ELF-1 (cell line): Measurements from ENCODE around the gene TMEM254.
A peak's percentile ranks its signal among the peaks of the same experiment; 100 is the strongest.
"Not testable (repeated sequence)": the region's sequence is repeated elsewhere in the genome, so short reads cannot be mapped to it uniquely, and the experiment has no call there.

Experiments
- DNase-seq: peaks from one replicate; pipeline ENCODE4 v3.0.0-alpha.2; 2016; ENCODE audit warnings: low read depth, low spot score

The TMEM254 gene

DNA sequence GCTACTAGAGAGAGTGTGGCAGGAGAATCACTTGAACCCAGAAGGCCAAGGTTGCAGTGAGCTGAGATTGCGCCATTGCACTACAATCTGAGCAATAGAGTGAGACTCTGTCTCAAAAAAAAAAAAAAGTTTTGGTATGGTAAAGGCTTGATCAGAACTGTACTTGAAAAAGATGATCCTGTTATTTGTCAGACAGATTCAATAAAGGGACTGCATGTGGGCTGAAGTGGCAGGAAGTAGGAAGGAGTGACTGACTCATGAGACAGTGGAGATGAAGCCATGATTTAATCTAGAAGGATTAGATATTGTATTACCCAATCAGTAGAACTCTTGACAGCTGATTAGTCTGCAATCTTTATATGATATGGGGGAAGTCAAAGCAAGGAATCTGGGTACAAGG is 2.7 kb upstream of the TMEM254 start:
- DNase-seq = no peak

DNA sequence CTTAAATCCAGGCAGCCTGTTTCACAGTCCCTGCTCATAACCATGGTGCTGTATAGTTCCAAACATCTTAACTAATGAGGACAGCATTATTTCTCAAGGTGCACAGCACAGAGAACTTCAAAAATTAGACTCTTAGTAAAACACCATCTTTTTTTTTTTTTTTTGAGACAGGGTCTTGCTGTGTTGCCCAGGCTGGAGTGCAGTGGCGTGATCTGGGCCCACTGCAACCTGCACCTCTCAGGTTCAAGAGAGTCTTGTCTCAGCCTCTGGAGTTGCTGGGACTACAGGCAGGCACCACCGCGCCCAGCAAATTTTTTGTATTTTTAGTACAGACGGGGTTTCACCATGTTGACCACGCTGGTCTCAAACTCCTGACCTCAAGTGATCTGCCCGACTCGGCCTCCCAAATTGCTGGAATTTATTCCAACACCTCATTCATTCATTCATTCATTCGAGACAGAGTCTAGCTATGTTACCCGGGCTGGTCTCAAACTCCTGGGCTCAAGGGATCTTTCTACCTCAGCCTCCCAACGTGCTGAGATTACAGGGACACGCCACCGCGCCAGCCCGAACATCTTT is 507 bp upstream of the TMEM254 start:
- no peak for DNase-seq

DNA sequence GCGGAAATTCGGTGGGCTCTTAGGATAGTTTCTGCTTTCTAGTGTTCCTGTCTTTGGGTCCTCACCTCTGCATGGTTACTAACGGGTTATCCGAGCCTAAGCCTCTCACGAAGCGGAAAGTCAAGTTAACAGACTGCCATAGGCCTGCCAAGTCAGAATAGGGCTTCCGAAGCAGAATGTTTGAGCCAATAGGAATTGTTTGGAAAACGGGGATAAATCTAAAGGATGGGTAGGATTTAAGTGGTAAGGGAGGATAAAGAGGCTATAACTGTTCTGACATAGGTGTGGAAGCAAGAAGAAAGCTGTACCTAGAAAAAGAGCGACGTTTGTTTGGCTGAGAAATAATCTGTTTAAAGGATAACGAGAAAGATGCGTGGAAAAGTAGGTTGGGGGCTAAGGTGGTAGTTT is 851 bp downstream of the TMEM254 start:
- DNase-seq = no peak

DNA sequence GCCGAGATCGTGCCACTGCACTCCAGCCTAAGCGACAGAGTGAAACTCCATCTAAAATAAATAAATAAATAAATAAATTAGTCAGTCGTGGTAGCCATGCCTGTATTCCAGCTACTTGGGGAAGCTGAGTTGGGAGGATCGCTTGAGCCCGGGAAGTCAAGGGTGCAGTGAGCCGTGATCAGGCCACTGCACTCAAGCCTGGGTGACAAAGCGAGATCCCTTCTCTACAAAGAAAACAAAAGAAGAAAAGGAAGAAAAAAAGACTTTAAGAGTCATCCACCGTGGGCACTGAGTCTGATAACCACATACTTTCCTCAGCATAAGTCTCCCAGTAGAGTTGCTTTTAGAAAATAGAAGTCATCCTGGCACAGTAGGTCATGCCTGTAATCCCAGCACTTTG is 2.6 kb downstream of the TMEM254 start:
- no peak for DNase-seq

DNA sequence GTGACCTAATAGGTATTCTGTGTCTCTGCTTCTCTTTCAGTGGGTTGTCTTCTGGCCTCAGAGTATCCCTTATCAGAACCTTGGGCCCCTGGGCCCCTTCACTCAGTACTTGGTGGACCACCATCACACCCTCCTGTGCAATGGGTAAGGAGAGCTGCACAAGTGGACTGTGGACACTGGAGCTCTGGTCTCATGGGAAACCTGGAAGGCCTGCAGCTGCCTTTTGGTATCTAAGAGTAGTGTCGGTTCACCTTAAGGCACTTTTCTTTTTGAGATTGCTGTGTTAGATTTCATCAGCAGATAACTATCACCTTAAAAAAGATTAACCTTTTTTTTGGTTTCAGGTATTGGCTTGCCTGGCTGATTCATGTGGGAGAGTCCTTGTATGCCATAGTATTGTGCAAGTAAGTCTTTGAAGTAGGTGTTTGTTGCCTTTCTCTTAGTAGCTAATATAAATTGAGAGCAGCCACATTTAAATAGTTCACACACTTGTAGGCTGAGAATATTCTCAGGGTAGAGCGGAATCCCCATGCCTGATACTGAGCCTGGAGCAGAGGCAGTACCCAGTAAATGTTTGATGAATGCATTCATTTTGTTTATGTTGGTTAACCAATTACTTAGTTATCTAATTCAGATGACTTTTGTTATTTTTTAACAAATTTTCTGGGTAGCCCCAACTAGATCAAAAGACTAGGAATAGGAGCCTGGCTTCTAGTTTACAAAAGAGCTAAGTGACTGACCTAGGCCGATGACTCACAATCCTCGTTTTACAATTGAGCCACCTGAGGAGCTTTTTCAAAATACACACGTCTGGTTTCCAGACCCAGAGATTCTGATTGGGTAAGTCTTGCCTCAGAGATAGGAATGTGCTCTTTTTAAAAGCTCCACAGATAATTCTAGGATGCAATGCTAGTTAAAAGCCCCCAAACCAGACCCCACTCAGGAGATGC is 3.6 kb downstream of the TMEM254 start:
- peak; percentile 70 for DNase-seq

DNA sequence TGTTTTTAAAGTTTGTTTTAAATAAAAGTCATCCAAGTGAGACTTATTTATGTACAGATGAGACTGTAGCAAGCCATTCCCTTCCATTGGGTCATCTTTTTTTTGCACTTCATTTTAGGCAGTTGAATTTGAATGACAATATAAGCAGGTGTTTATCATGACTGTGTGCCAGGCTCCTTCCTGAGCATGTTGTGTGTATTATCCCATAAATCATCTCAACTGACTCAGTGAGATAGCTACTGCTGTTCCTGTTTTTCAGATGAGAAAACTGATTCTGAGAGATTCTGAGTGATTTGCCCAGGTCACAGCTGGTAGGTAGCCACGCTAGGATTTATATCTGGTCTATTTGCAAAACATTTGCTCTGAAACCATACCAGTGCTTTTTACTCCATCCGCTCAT is 11.7 kb downstream of the TMEM254 start:
- no peak for DNase-seq

DNA sequence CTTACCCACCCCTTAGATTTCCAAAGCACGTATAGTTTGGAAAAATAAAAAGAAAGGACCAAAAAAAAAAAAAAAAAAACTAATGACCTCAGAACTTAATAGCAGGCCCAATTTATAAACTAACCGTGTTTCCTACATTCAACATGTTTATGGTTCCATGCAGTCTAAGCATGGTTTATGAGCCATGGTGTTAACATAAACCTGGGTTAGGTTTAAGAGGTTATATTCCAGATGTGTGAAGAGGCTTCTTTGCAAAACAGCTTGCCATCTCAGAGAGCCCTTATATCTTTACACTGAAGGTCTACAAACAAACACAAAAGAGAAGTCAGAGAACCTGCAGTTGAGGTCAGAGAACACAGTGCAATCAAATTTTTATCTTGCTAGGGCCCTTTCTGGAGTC is 15.8 kb downstream of the TMEM254 start:
- DNase-seq = no peak

DNA sequence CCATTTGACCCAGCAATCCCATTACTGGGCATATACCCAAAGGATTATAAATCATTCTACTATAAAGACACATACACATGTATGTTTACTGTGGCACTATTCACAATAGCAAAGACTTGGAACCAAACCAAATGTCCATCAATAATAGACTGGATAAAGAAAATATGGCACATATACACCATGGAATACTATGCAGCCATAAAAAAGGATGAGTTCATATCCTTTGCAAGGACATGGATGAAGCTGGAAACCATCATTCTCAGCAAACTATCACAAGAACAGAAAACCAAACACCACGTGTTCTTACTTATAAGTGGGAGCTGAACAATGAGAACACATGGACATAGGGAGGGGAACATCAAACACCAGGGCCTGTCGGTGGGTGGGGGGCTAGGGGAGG is 19.8 kb downstream of the TMEM254 start:
- not testable (repeated sequence) for DNase-seq

DNA sequence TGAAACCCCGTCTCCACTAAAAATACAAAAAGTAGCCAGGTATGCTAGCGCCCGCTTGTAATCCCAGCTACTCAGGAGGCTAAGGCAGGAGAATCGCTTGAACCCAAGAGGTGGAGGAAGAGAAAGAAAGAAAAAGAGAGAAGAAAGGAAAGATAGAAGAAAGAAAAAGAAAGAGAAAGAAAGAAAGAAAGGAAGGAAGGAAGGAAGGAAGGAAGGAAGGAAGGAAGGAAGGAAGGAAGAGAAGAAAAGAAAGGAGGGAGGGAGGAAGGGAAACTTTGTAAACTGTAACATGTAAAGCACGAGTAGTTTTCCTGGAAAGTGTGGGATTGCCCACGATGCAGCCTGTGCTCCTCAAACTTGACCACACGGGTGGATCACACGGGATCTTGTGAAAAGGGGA is 20.8 kb downstream of the TMEM254 start:
- DNase-seq = not testable (repeated sequence)

DNA sequence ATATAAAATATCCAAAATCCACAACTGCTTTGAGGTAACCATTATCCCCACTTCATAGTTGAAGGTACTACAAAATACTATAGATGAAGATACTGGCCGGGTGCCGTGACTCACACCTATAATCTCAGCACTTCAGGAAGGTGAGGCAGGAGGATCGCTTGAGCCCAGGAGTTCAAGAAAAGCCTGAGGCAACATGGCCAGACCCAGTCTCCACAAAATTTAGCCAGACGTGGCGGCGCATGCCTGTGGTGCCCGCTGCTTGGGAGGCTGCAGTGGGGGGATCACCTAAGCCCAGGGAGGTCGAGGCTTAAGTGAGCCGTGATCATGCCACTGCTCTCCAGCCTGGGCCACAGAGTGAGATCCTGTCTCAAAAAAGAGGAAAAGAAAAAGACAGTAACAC is 21.7 kb downstream of the TMEM254 start:
- peak; percentile 61 for DNase-seq

DNA sequence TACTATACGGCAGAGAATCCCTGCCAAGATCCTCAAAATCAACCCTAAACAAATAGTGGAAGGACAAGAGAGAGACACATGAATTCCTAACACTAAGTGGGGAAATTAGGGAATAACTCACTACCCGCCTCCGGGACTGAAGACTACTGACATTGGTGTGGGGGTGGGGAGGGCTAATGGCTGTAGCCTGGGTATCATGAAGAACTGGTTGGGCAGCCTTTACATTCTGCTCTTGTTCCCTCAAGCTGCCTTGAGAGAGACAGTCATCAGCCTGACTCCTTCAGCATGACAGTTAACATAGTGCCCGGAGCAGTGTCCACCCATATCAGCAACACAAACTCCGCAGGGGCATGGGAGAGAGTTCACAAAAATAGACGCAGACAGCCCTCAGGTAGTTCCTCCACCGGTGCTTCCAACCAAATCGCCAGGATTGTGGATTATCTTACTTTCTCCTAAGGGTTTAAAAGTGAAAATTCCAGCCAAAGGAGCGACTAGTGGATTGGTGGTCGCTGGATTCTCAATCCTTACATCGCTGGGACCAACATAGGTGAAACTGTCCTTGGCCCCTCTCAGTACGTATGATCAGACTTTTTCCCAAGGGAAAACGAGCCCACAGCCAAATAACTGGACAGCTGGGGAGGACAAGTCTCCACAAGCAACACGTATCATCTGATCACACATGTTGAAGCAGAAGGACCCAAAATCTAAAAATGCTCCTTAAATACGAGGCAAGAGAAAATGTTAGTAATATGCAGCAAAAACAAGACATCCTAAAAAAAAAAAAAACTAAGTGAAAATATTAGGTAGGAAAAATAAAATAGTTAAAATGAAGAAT is 22.6 kb downstream of the TMEM254 start:
- peak; percentile 90 for DNase-seq

DNA sequence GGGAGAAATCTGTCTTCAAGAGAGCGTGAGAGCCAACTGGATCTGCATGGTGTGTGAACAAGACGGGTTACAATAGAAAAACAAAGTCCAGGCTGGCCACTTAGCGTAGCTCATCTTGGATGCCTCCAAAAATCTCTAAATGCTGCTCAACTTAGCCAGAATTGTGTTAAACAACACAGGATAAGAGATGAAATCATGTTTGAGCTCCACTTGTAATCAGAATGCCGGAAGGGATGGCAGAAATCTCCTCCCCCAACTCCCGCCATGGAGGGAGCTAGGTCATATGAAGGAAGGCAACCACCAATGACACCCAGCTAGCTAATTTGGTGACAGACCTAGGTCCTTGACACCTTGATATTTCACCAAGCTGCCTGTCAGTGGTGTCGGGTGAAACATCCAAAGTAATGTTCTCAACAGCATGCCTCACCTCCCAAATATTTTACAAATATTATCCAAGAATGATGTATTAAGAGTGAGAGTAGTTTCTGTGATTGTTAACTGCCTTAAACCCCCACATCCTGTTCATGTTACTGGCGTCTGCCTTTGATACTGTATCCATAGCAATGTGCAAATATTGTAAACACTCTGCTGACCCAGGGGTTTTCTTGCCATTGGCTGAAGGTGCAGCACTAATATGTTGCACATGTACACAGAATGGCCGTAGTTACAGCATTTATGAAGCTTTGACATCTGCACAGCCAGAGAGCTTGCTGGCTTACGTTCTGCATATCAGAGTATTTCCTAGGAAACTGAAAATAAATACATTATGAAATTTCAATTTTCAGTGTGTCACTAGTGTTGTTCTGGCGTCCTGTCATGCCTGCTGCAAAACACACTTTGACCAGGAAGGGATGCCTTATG is 25.8 kb downstream of the TMEM254 start:
- DNase-seq = no peak

DNA sequence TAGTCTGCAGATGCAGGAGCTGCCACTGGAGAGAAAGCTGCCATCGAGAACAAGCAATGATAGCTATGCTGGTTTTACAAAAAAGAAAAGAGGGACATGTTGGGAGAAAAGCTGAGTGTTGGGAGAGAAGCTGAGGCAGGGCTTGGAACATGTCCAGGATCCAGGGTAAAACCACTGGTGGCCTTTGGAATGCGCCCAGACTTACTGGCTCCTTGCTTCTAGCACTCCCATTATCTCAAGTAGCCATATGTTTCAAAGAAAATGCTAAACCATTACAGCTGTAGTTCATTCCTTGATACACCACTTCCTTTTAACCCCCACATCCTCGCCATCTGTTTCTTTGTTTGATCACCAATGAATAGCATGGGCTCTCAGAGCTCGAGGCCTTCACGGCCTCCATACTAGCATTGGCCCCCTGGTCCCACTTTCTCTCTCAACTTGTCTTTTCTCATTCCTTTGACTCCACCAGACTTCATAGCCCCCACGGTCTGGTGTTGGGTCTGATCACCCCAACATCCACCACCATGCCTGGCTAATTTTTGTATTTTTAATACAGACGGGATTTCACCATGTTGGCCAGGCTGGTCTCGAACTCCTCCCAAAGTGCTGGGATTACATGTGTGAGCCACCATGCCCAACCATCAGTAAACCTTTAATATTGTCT is 30.2 kb downstream of the TMEM254 start:
- no peak for DNase-seq

DNA sequence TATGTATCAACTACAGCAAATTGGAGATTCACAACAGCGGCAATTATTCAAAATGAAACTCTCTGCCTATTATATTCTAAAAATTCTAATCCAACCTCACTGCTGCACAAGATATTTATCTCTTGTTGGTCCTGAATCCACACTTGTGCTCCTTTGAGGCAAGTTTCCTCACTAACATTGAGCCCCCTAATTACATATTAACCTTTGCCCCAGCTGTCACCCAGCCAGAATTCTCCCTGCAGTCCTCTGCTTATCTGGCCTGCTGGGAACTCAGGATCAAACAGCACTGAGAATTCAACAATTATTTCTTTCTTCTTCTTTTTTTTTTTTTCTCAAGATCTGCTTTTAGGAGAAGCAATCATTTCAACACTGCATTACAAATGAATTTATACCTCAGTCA is 32.5 kb downstream of the TMEM254 start:
- DNase-seq = no peak

DNA sequence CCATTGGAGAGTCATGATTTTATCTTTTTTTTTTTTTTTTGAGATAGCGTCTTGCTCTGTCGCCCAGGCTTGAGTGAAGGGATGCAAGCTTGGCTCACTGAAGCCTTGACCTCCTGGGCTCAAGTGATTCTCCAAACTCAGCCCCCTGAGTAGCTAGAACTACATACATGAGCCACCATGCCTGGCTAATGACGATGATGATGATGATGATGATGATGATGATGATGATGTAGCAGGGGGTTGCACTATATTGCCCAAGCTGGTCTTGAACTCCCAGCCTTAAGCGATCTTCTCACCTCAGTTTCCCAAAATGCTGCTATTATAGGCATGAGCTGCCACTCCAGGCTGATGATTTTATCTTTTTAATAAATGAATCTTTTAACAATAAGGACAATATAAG is 40.2 kb downstream of the TMEM254 start:
- no peak for DNase-seq

DNA sequence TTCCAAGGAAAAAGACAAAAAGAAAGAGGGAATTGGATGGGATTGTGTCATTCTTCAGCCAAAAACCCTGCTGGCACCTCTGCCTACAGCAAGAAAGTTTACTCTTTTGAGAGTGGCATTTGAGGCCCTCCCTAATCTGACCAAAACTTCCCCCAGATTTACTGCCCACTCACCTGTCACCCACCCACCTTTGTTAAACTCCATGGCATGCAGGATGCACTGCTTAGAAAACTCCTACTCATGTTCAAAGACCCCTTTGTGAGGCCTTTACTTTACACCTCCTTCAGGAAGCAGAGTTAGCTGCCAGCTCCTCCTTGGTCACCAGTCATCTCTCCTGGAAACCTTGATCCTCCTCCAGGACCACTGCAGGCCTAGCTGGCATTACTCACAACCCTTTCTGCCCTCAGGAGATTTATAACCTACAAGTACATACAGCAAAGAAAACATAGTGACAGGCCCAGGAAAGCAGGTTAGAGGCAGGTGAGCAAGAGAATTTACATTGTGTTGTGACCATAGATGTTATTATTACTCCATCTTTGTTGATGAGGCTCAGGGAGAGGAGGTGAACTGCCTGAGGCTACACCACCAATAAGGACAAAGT is 43.7 kb downstream of the TMEM254 start:
- DNase-seq = no peak

DNA sequence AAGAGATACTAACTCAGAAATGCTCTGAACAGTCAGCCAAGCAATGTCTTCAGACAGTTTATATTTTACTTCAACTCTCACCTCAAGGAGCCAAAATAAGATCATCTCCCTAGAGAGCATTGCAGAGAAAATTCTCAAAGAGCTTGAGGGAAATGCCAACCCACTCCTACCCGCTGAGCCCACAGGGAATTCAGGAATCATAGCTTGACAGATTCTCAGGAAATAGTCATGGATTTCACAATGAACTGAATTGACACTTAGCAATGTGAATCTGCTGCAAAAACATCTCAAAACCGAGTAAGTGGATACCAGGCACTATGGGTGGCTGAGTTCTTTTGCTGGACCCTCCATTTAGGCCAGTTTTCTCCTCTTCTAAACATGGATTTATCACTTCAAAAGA is 44.3 kb downstream of the TMEM254 start:
- no peak for DNase-seq

DNA sequence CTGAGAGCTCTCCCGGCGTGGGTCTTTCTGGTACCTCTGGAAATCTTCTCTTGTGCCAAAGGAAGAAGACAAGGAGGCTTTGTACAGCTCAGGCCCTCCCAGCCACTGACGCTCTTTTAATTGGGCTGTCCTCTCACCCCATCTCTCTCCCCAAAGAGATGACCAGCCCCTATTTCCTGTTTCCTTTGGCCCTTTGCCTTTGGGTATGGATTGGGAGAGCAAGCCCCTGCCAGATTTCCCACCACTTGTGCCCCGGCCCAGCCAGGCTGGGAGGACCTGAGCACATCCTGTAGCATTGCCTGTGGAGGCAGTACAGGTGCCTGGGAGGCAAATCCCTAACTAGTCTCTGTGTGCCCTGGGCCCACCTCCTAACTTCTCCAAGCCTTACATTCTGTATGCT is 48.4 kb downstream of the TMEM254 start:
- no peak for DNase-seq

DNA sequence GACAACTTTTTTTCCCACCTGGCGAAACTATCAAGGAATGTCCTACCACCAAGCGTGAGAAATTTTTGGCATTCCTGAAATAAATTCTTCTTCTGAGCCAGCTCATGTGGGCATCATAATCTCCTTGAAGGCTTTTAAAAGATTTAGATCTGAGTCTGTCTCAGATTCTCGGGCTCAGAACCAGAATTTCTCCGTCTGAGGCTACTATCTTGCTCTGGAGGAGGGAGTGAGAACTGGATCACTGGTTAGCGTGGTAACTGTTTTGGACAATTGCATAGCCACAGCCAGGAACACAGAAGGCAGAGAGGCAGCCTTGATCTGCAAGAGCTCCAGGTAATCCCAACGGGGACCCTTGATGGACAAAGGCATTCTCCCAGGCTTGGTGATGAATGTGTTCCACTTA is 53.0 kb downstream of the TMEM254 start:
- peak; percentile 58 for DNase-seq
